Cardiac muscle cell (in vitro differentiated cells and primary cell): Measurements from ENCODE around the gene AVP. TPM values are rescaled to one million over a fixed set of nuclear protein-coding genes. Genes with fewer than 3 reads are reported as not detected.

ENCODE experiments used
- DNase-seq, 2 donors: peaks; one replicate each; pipeline versions ENCODE4 v3.0.0 to v3.0.0-alpha.2; 2010 to 2017; ENCODE audit warnings: low read depth in 1 of 2, low spot score in 1 of 2
- H3K27ac ChIP-seq: fragments of 200-600 bp; sonication (generic); 2 replicates; pipeline ENCODE4 v1.5.1; 2016
- H3K27me3 ChIP-seq: fragments of 200-600 bp; sonication (generic); 2 replicates; pipeline ENCODE4 v1.6.0; 2016; ENCODE audit warnings: control low read depth
- H3K36me3 ChIP-seq: fragments of 200-600 bp; sonication (generic); 2 replicates; pipeline ENCODE4 v1.5.1; 2016; ENCODE audit warnings: control low read depth
- H3K4me1 ChIP-seq: fragments of 200-600 bp; sonication (generic); 2 replicates; pipeline ENCODE4 v1.8.1; 2017; ENCODE audit warnings: low read depth, mild to moderate bottlenecking, mixed run types
- H3K4me3 ChIP-seq: fragments of 200-600 bp; sonication (generic); 2 replicates; pipeline ENCODE4 v1.5.1; 2016; ENCODE audit warnings: mild to moderate bottlenecking
- H3K9me3 ChIP-seq: fragments of 200-600 bp; sonication (generic); 2 replicates; pipeline ENCODE4 v1.5.1; 2017; ENCODE audit warnings: low read depth, mild to moderate bottlenecking, control low read depth
- CTCF ChIP-seq: IDR thresholded peaks from 2 replicates; pipeline ENCODE4 v1.5.1; 2012; ENCODE audit warnings: low read depth, mild to moderate bottlenecking, low read length
- polyA plus RNA-seq: library from polyadenylated mRNA; unstranded; fragments of >200 nt; fragmentation: Nextera tagmentation; extraction: Ambion mirVana; gene quantifications from 2 replicates; pipeline ENCODE4 v1.2.1, GENCODE V29; 2016
- total RNA-seq: library from RNA; depleted of rRNA; stranded (reverse); fragments of >200 nt; gene quantifications from 2 replicates; pipeline ENCODE4 v1.2.3, GENCODE V29; 2016

The AVP gene
- total and polyA plus RNA-seq, 2 experiments from 2014 or later, result not detected

- no peak for DNase-seq
- Histone ChIP-seq H3K9me3 (no peaks in the 10 kb centered on the region), H3K4me1 (no peaks in the 10 kb centered on the region), H3K27me3 (no peaks in the 10 kb centered on the region), H3K36me3 (no peaks in the 10 kb centered on the region), H3K4me3 (no peak overlapping the region), H3K27ac (no peak overlapping the region)
- TF ChIP-seq CTCF, result no peak
These were observed 22.3 kb upstream of the AVP start for GRCh38 chr20:3106658-3107463.

DNA sequence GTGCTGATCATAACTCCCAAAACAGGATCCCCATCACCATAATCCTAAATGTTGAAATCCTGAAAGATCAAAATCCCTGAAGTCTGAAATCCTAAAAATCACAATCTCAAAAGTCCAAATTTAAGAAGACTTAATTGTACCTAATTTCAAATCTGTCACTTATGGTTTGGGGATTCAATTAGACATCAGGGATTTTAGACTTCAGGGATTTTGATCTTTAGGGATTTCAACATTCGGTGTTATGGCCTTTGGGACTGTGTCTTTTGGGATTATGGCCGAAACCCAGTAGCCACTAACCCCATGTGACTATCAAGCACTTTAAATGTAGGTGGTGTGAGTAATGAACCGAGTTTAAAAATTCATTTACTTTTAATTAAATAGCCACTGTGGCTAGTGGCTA lies 21.7 kb upstream of the AVP start:
- TF ChIP-seq CTCF, result no peak
- Histone ChIP-seq H3K36me3 (no peaks in the 10 kb centered on the region), H3K27ac (no peak overlapping the region), H3K9me3 (no peaks in the 10 kb centered on the region), H3K4me1 (no peaks in the 10 kb centered on the region), H3K4me3 (no peak overlapping the region), H3K27me3 (no peaks in the 10 kb centered on the region)
- DNase-seq, result no peak

- Histone ChIP-seq H3K4me3 (no peak overlapping the region), H3K36me3 (no peaks in the 10 kb centered on the region), H3K4me1 (no peaks in the 10 kb centered on the region), H3K27me3 (no peaks in the 10 kb centered on the region), H3K9me3 (no peaks in the 10 kb centered on the region), H3K27ac (no peak overlapping the region)
- no peak for TF ChIP-seq CTCF
- no peak for DNase-seq
These were observed 21.0 kb upstream of the AVP start for GRCh38 chr20:3105256-3106137.

- Histone ChIP-seq H3K27ac (no peak overlapping the region), H3K4me3 (no peak overlapping the region), H3K36me3 (no peaks in the 10 kb centered on the region), H3K4me1 (peaks cover 1% of the 10 kb centered on the region), H3K27me3 (no peaks in the 10 kb centered on the region), H3K9me3 (no peaks in the 10 kb centered on the region)
- no peak for DNase-seq
- TF ChIP-seq CTCF, result no peak
These were observed 19.0 kb upstream of the AVP start for GRCh38 chr20:3103369-3104032.

DNA sequence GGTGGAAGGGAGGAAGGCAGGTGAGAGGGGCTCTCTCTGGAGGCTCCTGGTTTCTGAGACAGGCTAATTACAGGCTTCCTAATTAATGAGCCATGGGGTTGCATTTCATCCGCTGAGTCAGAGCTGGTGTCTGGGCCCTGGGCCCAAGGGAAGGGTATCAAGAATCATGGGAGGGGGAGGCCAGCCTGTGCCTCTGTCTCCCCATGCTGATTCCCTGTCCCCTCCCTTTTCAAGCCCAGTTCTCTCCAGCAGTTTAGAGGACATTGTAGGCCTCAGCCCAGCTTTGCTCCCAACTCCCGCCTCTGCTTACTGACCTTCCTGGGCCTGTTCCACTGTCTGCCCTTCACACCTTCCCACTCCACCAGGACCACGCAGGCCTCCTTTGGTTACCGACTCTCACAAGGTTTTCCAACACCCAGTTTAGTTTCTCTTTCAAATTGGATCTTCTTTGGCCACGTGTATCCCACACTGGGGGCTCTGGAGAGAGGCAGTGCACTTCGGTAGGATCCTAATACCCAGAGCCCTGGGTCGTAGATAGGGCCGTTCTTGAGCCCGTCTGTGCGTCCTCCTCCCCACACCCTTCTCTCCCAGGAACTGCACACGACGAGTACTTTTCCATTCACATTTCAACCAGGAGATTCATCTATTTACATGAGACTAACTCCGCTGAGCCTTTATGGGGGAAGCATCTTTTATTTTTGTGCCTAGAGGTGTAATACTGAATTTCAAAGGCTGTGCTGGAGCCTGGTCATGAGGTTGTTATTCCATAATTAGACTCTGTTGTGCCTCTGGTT lies 18.2 kb upstream of the AVP start:
- Histone ChIP-seq H3K27me3 (no peaks in the 10 kb centered on the region), H3K27ac (no peak overlapping the region), H3K9me3 (no peaks in the 10 kb centered on the region), H3K36me3 (no peaks in the 10 kb centered on the region), H3K4me3 (no peak overlapping the region), H3K4me1 (peaks cover 5% of the 10 kb centered on the region)
- no peak for TF ChIP-seq CTCF
- DNase-seq, result no peak
